CD4-positive, alpha-beta memory T cell (primary cell): Measurements from ENCODE around the gene NR3C1. TPM values are rescaled to one million over a fixed set of nuclear protein-coding genes. Genes with fewer than 3 reads are reported as not detected.

ENCODE experiments used
- CTCF ChIA-PET: fragments of 350-600 bp; sonication (Branson Sonifier 250); formaldehyde crosslinking; loops from one replicate; lab custom pipeline; 2021; ENCODE audit warnings: inconsistent platforms; ENCODE audit not compliant: partially characterized antibody; lab: Charles Lee
- POLR2A ChIA-PET: fragments of 350-600 bp; sonication (Branson Sonifier 250); formaldehyde crosslinking; loops from one replicate; lab custom pipeline; 2021; ENCODE audit not compliant: partially characterized antibody; lab: Charles Lee
- DNase-seq, 5 donors: peaks; one replicate each; pipeline versions ENCODE4 v3.0.0 to v3.0.0-alpha.2; 2020 to 2022; ENCODE audit warnings: mixed read lengths in 1 of 5
- H3K27ac ChIP-seq: one replicate; pipeline ENCODE4 v1.7.0; 2013; ENCODE audit warnings: low read depth, low read length
- H3K27me3 ChIP-seq: 2 replicates; pipeline ENCODE4 v1.7.0; 2013; ENCODE audit warnings: mild to moderate bottlenecking, low read length, moderate library complexity; ENCODE audit not compliant: insufficient read depth
- H3K36me3 ChIP-seq: 2 replicates; pipeline ENCODE4 v1.7.0; 2013; ENCODE audit warnings: mild to moderate bottlenecking, low read length, moderate library complexity; ENCODE audit not compliant: insufficient read depth
- H3K4me1 ChIP-seq: 2 replicates; pipeline ENCODE4 v1.7.0; 2013; ENCODE audit warnings: mild to moderate bottlenecking, low read length, moderate library complexity; ENCODE audit not compliant: insufficient read depth
- H3K4me3 ChIP-seq, 2 donors: one replicate each; pipeline ENCODE4 v1.7.0; 2013; ENCODE audit warnings: low read length in 2 of 2, mild to moderate bottlenecking in 1 of 2
- H3K9me3 ChIP-seq, 2 donors: one replicate each; pipeline ENCODE4 v1.7.0; 2013; ENCODE audit warnings: low read length in 2 of 2, control low read depth in 1 of 2; ENCODE audit not compliant: control insufficient read depth in 1 of 2
- H3K27ac Mint-ChIP-seq, 7 donors: one replicate each; pipeline ENCODE4 v1.8.0; 2020 to 2021; ENCODE audit warnings: mixed read lengths in 7 of 7, mild to moderate bottlenecking in 6 of 7, inconsistent platforms in 3 of 7, moderate library complexity in 3 of 7
- H3K27me3 Mint-ChIP-seq, 2 donors: one replicate each; pipeline ENCODE4 v1.8.0; 2020 to 2021; ENCODE audit warnings: mixed read lengths in 2 of 2
- H3K36me3 Mint-ChIP-seq, 2 donors: one replicate each; pipeline ENCODE4 v1.8.0; 2020 to 2021; ENCODE audit warnings: mixed read lengths in 2 of 2, inconsistent platforms in 1 of 2, mild to moderate bottlenecking in 1 of 2
- H3K4me1 Mint-ChIP-seq, 4 donors: one replicate each; pipeline ENCODE4 v1.8.0; 2020 to 2021; ENCODE audit warnings: mixed read lengths in 4 of 4, mild to moderate bottlenecking in 1 of 4
- H3K4me3 Mint-ChIP-seq, 8 donors: one replicate each; pipeline ENCODE4 v1.8.0; 2020 to 2021; ENCODE audit warnings: mixed read lengths in 8 of 8, mild to moderate bottlenecking in 7 of 8, moderate library complexity in 6 of 8, inconsistent platforms in 3 of 8
- H3K9me3 Mint-ChIP-seq, 8 donors: one replicate each; pipeline ENCODE4 v1.8.0; 2020 to 2021; ENCODE audit warnings: mixed read lengths in 8 of 8, mild to moderate bottlenecking in 5 of 8, inconsistent platforms in 3 of 8, moderate library complexity in 1 of 8
- intact Hi-C: fragments of 100-400 bp; cut with micrococcal nuclease; formaldehyde crosslinking; loops from one replicate; pipeline ENCODE4 v1.15.1; 2023
- polyA plus RNA-seq, 2 donors: library from polyadenylated mRNA; unstranded; fragments of 300-500 nt; fragmentation: Illumina TruSeq; gene quantifications; one replicate each; pipeline ENCODE4 v1.2.3, GENCODE V29; 2021
- total RNA-seq, 2 experiments: library from RNA; stranded (reverse); gene quantifications; one replicate each; pipeline ENCODE4 v1.2.3, GENCODE V29; 2021

Gene NR3C1
- total and polyA plus RNA-seq, 4 experiments from 2014 or later = 92.0 to 164 (median 143) TPM

- H3K9me3 Mint-ChIP-seq = no peaks in the 10 kb centered on the region
- no peak overlapping the region for H3K4me3 Mint-ChIP-seq
- Histone ChIP-seq H3K27ac (no peak overlapping the region), H3K4me1 (peaks cover 70% of the 10 kb centered on the region), H3K36me3 (peaks cover 3% of the 10 kb centered on the region), H3K4me3 (no peak overlapping the region), H3K9me3 (no peaks in the 10 kb centered on the region), H3K27me3 (no peaks in the 10 kb centered on the region)
- no peak overlapping the region for H3K27ac Mint-ChIP-seq
- H3K36me3 Mint-ChIP-seq = peaks cover 25% of the 10 kb centered on the region in 2 donors
- peaks cover 66 to 89% (median 79%) of the 10 kb centered on the region in 4 donors for H3K4me1 Mint-ChIP-seq
- DNase-seq = no peak
- ChIA-PET POLR2A (no interaction called here), CTCF (no interaction called here)
- no peaks in the 10 kb centered on the region for H3K27me3 Mint-ChIP-seq
- intact Hi-C loops = no loop called here
Observed at GRCh38 chr5:143373076-143373475, 30.4 kb downstream of the NR3C1 start.

GRCh38 chr5:143372187-143372829 is 31.2 kb downstream of the NR3C1 start:
- no peak overlapping the region for H3K4me3 ChIP-seq
- H3K9me3 ChIP-seq = no peaks in the 10 kb centered on the region
- Mint-ChIP-seq H3K9me3 (no peaks in the 10 kb centered on the region), H3K27me3 (no peaks in the 10 kb centered on the region), H3K36me3 (peaks cover 25 to 26% of the 10 kb centered on the region in 2 donors), H3K27ac (peak overlapping the region in 1 of 7 donors; percentile 11), H3K4me1 (peaks cover 64 to 89% (median 80%) of the 10 kb centered on the region in 4 donors), H3K4me3 (peak overlapping the region in 1 of 8 donors; percentile 16)
- ChIA-PET CTCF (no interaction called here), POLR2A (no interaction called here)
- H3K27me3 ChIP-seq = no peaks in the 10 kb centered on the region
- H3K4me1 ChIP-seq = peaks cover 68% of the 10 kb centered on the region
- intact Hi-C loops = no loop called here
- DNase-seq = no peak
- H3K27ac ChIP-seq = no peak overlapping the region
- peaks cover 3% of the 10 kb centered on the region for H3K36me3 ChIP-seq

- no peak overlapping the region for H3K4me3 Mint-ChIP-seq
- peaks cover 56 to 88% (median 79%) of the 10 kb centered on the region in 4 donors for H3K4me1 Mint-ChIP-seq
- H3K9me3 ChIP-seq = no peaks in the 10 kb centered on the region
- H3K36me3 Mint-ChIP-seq = peaks cover 27 to 34% of the 10 kb centered on the region in 2 donors
- no peaks in the 10 kb centered on the region for H3K27me3 Mint-ChIP-seq
- H3K9me3 Mint-ChIP-seq = no peaks in the 10 kb centered on the region
- H3K27ac ChIP-seq = no peak overlapping the region
- H3K36me3 ChIP-seq = peaks cover 3% of the 10 kb centered on the region
- POLR2A ChIA-PET = interaction anchor here (1.6 kb wide), 1 partner anchor 9 kb away, joined by 5 read pairs; no protein-coding TSS in a partner anchor
- no peaks in the 10 kb centered on the region for H3K27me3 ChIP-seq
- CTCF ChIA-PET = no interaction called here
- peaks cover 65% of the 10 kb centered on the region for H3K4me1 ChIP-seq
- no peak overlapping the region for H3K27ac Mint-ChIP-seq
- DNase-seq = no peak
- H3K4me3 ChIP-seq = no peak overlapping the region
- intact Hi-C loops = no loop called here
Observed at GRCh38 chr5:143370440-143370839, 33.0 kb downstream of the NR3C1 start.

GRCh38 chr5:143364061-143364460 is 39.4 kb downstream of the NR3C1 start:
- no peaks in the 10 kb centered on the region for H3K9me3 ChIP-seq
- H3K27me3 ChIP-seq = no peaks in the 10 kb centered on the region
- Mint-ChIP-seq H3K27me3 (no peaks in the 10 kb centered on the region), H3K4me1 (peaks cover 61 to 95% (median 78%) of the 10 kb centered on the region in 4 donors), H3K9me3 (peaks cover 0 to 18% (median 8%) of the 10 kb centered on the region in 8 donors), H3K27ac (peak overlapping the region in 3 of 7 donors; percentile 13 to 72 (median 57)), H3K4me3 (peak overlapping the region in 3 of 8 donors; percentile 34 to 53 (median 44)), H3K36me3 (peaks cover 40 to 48% of the 10 kb centered on the region in 2 donors)
- POLR2A ChIA-PET = interaction anchor here (1.0 to 1.1 kb wide), 2 partner anchors 10 to 11 kb away, joined by 3 read pairs; no protein-coding TSS in a partner anchor
- H3K4me1 ChIP-seq = peaks cover 83% of the 10 kb centered on the region
- intact Hi-C loops = no loop called here
- no peak for DNase-seq
- no peaks in the 10 kb centered on the region for H3K36me3 ChIP-seq
- CTCF ChIA-PET = no interaction called here
- no peak overlapping the region for H3K27ac ChIP-seq
- H3K4me3 ChIP-seq = no peak overlapping the region

- peaks cover 84% of the 10 kb centered on the region for H3K4me1 ChIP-seq
Observed at GRCh38 chr5:143362664-143363227, 40.7 kb downstream of the NR3C1 start.

GRCh38 chr5:143361438-143361837 is 42.0 kb downstream of the NR3C1 start:
- intact Hi-C loops = loop anchor here (2.0 kb wide), 1 partner anchor 15 kb away; no protein-coding TSS in a partner anchor
- Histone ChIP-seq H3K4me3 (no peak overlapping the region), H3K9me3 (no peaks in the 10 kb centered on the region), H3K4me1 (peaks cover 87% of the 10 kb centered on the region), H3K27me3 (no peaks in the 10 kb centered on the region), H3K36me3 (no peaks in the 10 kb centered on the region), H3K27ac (no peak overlapping the region)
- H3K36me3 Mint-ChIP-seq = peaks cover 32 to 33% of the 10 kb centered on the region in 2 donors
- H3K27ac Mint-ChIP-seq = peak overlapping the region in 6 of 7 donors; percentile 19 to 57 (median 41)
- ChIA-PET POLR2A (interaction anchor here (0.7 to 4.6 kb wide), 6 partner anchors 9 to 49 kb away, joined by 3 to 30 read pairs (median 4); partner anchors contain the start of gene NR3C1), CTCF (interaction anchor here (1.3 kb wide), 1 partner anchor 14 kb away, joined by 3 read pairs; no protein-coding TSS in a partner anchor)
- H3K27me3 Mint-ChIP-seq = no peaks in the 10 kb centered on the region
- no peak for DNase-seq
- peak overlapping the region in 4 of 8 donors; percentile 8 to 59 (median 34) for H3K4me3 Mint-ChIP-seq
- H3K9me3 Mint-ChIP-seq = peaks cover 0 to 18% (median 8%) of the 10 kb centered on the region in 8 donors
- peaks cover 63 to 96% (median 76%) of the 10 kb centered on the region in 4 donors for H3K4me1 Mint-ChIP-seq

More at GRCh38 chr5:143362664-143363227, 40.7 kb downstream of the NR3C1 start:
- Histone ChIP-seq H3K4me3 (no peak overlapping the region), H3K27me3 (no peaks in the 10 kb centered on the region), H3K9me3 (no peaks in the 10 kb centered on the region), H3K36me3 (no peaks in the 10 kb centered on the region), H3K27ac (no peak overlapping the region)
- DNase-seq = no peak
- Mint-ChIP-seq H3K4me1 (peaks cover 60 to 95% (median 76%) of the 10 kb centered on the region in 4 donors), H3K9me3 (peaks cover 0 to 18% (median 8%) of the 10 kb centered on the region in 8 donors), H3K27me3 (no peaks in the 10 kb centered on the region), H3K4me3 (peak overlapping the region in 4 of 8 donors; percentile 13 to 65 (median 26)), H3K36me3 (peaks cover 32 to 42% of the 10 kb centered on the region in 2 donors), H3K27ac (peak overlapping the region; percentile 4 to 76 (median 48))
- ChIA-PET POLR2A (interaction anchor here (4.6 kb wide), 1 partner anchor 41 kb away, joined by 30 read pairs; the partner anchor contains the start of gene NR3C1), CTCF (no interaction called here)
- intact Hi-C loops = no loop called here
